GM18907 (cell line): ENCODE data around the gene SYMPK.

Experiments used
- ATAC-seq: cut with Tn5 transposase; IDR thresholded peaks from one replicate; pipeline ENCODE4 v1.9.1; 2021; ENCODE audit warnings: mild to moderate bottlenecking, moderate library complexity; ENCODE audit not compliant: unreplicated experiment

The SYMPK gene

DNA sequence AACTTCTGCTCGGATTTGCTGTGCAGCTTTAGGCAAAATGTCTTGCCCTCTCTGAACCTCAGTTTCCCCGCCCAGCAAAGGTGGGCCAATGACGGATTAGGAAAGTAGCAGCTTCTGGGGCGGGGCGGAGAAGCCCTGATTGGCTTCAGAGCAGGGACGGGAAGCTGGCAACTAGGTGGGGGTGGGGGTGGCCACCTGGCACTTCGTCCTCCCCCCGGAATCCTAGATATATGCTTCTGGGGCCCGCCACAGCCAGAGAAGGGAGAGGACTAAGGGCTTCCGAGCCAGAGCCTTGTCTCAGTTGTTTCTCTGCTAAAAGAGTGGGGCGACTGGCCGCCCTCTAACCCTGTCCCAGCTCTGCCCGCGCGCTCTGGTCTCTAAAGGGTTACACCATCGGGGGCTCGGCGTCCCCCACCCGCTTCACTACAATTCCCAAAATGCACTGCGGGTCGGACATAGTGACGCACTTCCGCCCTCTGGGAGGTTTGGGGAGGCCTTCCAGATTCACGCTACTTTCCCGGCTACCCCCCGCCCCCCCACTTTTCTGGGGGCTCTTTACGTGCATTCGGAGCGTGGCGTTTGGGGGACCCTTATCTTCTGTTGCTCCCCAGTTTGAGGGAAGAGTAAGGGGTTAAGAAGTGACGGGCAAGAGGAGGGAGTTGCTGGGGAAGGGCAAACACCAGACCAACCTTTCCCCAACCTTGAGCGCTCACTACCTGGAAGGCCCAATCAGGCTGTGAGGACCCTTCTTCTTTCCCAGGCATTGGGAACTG is 23.7 kb upstream of the SYMPK start:
- ATAC-seq: peak; percentile 53

DNA sequence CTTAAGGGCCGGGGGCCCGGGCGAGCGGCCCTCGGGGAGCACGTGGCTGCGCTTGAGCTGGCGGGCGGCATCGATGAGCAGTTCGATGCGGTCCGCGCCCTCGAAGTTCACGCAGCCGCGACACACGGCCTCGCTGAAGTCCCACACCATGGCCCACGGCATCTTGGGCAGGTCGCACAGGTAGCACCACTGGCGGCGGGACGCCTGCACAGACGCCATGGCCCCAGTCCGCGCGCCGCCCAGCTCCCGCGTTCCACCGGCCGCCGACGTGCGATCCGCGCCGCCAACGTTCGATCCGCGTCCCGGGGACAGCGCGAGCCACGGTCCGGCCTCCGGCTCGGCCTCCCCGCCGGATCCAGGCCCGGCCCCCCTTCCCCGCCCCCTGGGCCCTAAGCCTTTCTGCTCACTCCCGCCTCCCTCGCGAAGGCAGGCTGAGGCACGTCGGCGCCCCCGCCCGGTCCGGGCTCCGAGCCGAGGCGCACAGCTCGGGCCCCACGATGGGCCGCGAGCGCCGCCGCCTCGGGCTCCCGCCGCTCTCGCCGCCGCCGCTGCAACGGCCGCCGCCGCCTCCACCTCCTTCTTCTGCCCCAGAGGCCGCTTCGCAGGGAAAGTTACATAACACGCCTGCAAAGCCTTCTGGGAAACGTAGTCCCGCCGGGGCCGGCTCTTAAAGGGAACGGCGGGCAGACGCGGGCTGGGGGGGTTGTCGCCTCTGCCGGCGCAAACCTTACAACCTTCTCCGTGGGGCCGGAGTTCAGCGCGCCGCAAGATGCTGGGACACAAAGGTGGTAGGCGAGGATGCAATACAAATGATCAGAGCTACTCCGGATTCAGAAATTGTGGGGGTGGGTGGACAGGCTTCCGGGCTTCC is 22.8 kb upstream of the SYMPK start, which contains the start of gene IRF2BP1:
Gene IRF2BP1, minus strand, starts transcription at position 586 of the 871 bp plus-strand sequence. Its CDS starts 367 bp downstream, at position 219.
- peak; percentile 50 for ATAC-seq

DNA sequence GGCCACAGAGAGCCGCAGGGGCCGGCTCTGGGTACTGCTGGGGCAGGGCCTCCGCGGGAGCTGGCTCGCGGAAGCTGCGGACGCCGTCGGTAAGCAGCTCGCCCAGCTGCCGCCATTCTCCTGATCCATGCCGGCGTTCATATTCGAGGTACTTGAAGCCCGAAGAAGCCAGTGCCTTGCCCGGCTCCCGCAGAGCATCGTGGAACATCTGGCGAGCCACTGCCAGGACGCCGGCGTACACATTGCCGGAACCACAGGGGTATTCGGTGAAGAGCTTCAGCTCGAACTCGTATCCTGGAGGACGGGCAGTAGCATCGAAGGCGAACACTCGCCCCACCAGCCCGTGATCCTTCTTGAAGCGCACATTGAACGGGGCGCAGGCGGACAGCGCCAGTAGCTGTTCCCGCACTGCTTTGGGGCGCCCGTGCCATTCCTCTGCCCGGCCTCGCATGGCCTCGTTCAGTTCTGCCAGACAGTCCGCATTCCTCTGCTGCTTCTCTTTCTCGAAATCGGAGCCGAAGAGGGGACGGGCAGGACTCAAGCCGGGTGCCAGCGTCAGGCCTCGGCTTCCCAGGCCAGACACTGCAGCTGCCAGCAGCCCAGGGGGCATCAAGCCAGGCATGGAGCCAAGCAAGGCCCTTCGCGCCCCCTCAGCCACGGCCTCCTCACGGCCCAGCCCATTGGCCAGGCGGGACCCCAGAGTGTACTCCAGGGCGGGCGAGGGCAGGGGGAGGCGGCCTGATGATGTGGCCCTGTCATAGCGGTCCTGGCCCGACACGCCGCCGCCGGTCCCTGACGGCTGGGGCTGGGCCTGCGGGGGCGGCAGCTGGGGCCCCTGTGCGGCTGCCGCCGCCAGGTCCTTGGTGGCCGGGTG is 22.0 kb upstream of the SYMPK start:
- no peak for ATAC-seq

DNA sequence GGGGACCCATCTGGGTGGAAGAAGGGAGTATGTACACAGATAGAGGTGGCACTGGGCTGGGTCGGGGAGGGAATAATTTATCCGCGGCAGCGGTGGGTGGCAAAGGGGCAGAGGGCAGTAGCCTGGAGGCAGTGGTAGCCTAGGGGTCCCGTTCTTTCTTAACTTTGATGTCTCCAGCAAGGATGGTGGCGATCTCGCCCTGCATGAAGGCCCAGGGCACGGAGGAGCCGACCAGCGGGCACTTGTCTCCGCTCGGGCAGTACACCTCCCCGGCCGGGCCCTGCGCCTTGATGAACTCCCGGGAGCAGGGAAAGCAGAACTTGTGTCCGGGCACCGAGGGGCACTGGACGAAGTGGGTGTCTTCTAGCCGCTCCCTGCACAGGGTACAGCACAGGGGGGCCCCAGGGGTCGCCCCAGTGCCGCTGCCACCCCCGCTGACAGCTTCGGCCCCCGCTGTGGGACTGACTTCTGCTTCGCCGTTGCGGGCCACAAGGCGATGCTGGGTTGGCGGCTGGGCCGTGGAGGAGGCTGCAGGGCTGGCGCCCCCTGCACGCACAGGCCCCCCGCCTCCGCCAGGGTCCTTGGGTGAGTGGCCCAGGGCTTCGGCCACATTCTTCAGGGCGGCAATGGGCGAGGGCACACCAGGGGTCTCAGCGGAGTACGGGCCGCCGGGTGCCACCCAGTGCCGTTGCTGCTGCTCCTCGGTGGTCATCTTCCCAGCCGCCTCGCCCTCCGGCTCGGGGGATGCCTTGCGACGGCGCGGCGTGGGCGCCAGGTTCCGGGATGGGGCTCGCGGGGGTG is 21.1 kb upstream of the SYMPK start:
- no peak for ATAC-seq

DNA sequence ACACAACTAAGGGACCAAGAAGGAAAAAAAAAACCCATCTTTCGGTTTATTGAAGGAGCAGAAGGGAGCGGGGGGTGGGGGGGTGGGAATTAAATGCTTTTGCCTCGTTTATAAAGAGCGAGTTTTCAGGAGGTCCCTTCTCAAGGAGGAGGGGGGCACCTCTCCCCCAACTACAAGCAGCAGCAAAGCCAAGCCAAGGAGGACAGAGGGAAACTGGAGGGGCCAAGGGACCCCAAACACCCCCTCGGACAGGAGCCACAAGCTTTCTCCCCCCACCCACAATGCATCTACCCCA is 20.6 kb upstream of the SYMPK start:
- ATAC-seq: no peak

DNA sequence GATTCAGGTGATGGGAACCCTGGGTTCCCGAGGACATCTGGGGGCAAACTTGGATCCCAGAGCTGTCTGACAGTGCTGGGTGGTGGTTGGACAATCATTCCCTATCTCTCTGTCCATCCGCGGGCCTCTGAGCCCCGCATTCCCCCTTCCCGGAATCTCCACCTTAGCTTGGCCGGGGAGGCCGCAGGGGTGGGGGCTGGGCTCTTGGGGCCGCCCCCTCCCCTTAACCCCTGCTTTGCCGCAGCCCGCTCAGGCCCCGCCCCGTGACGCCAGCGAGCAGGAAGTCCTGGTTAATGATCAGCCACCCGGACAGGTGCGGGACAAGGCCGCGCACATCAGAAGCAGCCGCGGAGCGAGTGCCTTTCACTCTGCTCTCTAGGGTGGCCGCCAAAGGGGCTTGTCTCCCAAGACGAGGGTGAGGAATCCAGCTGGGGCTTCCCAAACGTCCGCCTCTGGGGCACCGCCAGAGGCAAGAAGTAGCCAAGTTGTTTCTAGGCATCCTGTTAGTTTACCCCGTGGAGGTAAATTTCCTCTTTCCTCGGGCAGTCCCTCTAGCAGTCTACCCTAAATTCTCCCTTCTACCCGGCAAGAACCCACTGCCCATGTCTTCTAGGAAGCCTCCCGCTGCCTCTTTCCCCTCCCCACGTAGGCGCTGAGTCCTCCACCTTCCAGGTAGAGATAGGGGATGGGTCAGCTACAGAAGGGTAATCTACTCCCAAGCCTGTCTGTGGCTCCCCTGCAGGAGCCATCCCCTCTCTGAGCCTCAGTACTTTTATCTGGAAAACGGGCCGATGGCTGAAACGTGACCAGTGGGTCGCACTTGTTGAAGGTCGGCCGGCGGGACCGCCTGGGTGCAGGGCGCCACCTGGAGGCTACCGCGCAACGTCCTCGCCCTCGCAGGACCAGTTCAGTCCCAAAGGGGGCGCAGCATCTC is 20.0 kb upstream of the SYMPK start:
- ATAC-seq: no peak

DNA sequence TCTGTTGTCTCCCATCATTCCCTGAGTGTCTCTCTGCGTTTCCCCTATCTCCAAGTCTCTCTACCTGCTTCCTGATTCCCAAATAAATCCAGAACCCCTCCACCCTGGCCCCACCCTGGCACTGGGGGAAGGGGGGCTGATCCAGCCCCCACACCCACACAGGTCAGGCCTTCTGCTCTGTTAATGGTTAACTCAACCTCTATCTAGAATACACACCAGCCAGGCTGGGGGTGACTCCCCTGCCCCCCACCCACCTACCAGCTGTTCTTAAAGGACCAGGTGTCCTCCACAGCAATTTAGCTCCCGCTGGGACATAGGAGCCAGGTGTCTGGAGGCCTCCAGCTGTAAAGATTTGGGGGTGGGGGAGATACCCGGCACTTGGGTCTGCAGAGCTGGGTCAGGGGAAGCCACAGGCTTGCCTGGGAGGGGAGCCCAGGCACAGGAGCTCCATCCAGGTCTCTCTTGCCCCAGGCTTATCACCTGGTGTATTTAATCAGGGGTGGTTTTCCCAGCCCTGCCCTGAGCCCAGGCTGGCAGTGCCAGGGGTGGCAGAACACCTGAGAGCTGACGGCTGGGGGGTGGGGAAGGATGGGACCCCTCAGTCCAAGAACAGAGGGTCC is 19.1 kb upstream of the SYMPK start:
- no peak for ATAC-seq

DNA sequence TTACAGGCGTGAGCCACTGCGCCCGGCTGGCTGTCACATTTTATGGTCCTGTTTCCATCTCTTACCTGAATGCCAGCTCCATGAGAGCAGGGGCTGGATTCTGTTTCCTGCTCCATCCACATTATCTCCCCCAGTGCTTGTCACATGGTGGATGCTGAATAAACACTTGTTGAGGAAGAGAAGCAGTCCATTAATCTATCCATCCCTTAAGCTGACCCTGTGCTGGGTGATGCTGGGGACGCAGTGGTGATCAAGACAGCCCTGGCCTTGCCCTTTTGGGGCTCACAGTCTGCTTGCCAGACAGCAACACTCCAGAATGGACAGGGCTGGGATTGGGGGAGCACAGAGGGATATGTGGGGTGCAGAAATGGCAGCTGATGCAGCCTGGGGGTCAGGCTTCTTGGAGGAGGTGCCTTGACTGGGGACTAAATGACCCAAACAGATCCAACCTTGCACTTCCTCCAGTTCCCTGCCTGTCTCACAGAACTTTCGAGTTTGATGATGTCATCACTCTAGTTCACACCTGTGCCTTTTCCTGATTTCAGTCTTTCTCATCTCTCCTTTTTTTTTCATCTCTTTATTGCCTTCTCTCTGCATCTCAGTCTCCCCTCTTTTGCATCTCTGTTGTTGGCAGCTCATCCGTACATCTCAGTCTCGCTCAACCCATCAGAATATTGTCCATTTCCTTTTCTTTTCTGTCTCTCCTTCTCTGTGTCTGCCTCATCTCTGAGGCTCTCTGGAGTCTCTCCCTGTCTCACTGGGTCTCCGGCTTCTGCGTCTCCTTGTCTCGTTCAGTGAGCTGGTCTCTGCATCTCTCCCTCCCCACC is 18.3 kb upstream of the SYMPK start:
- ATAC-seq: no peak

DNA sequence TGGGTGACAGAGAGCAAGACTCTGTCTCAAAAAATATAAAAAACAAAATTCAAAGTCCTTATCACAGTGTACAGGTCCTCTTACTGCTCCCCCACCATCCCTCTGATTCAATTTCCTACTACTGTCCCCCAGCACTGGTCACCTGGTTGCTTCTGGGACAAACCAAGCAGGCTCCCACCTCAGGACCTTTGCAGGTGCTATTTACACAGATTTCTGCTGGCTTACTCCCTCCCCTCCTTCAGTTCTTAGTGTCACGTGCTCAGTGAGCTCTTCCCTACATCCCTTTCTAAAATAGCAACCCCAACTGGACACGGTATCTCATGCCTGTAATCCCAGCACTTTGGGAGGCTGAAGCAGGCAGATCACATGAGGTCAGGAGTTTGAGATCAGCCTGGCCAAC is 17.0 kb upstream of the SYMPK start:
- no peak for ATAC-seq

DNA sequence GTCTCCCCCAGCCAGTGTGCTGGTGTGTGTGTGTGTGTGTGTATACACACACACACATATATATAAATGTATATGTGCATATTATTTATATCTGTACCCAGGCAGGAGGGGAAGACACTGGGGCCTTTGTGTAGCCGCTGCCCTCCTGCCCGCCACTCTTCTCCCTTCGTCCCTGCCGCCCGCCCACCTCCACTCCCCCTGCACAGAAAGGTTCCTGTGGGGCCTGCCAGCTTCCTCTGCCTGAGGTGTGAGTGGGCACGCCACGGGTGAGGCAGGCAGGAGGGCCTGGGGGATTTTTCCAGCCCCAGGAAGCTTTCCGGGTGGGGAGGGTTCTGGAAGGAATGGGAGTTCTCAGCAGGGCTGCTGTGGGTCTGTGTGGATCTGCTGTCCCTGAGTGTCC is 16.1 kb upstream of the SYMPK start:
- ATAC-seq: no peak

DNA sequence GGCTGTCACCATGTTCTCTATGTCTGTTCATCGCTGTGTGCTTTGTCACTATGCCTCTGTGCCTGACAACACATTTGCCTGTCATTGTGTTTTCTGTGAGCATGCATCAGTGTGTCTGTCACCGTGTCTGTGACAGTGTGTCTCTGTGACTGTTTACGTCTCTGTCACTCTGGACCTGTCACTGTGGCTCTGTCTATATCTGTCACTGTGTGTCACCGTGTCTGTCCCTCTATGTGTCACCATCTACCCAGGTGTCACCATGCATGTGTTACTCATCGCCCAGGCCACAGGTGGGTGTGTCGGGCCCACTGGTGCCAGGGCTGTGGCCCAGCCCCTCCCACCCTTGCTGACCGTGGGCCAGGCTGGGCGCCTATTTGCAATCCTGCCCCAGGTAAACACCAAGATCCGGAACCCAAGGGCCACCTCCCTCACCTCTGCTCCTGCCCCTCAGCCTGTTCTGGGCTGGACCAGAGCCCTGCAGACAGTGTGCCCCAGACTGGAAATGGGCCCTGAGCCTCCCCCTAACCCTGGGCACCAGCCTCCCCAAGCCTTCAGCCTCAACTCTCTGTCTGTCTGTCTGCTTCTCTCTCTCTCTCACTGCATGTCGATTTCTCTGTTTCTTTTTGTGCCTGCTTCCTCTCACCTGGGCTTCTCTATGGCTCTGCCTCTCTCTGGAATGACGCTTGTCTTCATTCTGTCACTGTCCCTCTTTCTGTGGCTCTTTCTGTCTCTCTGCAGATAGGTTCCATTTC is 15.3 kb upstream of the SYMPK start:
- no peak for ATAC-seq

DNA sequence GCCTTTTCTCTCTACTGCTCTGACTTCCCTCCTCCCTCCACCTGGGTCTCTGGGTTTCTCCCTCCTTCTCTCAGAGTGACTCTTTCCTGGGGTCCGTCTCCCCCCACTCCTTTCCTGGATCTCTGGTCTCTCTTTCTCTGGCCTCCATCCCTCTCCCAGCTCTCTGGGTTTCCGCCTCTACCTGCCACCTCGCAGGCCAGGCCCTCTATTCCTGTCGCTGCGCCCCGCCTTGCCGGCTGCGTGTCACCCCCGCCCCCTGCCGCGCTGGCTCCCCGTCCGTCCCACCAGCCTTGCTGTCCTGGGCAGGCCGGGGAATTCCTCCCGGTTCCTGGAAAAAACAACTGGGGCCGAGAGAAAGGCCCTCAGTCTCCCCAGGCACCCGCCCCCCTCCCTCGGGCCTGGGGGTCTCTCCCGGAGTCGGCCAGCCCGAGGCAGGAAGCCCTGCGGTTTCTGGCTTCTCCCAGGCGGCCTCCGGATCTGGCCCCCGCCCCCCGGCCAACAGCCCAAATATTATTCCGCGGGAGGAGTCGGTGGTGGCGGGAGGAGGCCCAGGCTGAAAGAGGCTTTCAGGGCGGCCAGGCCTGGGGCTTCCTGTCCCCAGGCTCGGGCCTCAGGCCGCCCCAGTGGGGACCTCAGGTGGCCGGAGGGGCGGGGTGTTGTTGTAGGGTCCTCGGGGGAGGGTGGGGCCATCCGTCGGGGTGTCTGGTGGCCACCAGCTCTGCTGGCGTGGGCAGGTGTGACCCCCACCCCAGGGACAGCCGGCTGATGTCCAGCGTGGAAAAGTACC is 13.7 kb upstream of the SYMPK start:
- no peak for ATAC-seq

DNA sequence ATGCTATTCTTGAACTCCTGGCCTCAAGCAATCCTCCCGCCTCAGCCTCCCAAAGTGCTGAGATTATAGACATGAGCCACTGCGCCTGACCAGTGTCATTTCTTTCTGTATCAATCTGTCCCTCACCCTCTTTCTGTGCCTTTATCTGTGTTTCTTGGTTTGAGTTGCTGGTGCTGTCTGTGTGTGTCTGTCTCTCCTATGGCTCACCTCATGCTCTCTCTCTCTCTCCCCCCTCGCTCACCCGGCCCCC is 13.1 kb upstream of the SYMPK start:
- ATAC-seq: no peak

DNA sequence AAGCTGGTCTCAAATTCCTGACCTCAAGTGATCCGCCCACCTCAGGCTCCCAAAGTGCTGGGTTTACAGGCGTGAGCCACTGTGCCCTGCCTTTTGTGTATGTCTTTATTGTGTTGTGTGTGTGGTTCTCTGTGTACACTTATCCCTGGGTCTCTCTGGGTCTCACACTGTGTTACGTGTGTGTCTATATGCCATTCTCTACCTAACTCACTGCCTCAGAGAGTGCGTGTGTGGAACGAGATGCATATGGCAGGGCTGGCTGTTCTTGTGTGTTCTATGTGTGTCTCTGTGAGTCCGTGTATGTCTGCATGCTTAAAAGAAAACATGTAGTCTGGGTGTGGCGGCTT is 11.6 kb upstream of the SYMPK start:
- no peak for ATAC-seq

DNA sequence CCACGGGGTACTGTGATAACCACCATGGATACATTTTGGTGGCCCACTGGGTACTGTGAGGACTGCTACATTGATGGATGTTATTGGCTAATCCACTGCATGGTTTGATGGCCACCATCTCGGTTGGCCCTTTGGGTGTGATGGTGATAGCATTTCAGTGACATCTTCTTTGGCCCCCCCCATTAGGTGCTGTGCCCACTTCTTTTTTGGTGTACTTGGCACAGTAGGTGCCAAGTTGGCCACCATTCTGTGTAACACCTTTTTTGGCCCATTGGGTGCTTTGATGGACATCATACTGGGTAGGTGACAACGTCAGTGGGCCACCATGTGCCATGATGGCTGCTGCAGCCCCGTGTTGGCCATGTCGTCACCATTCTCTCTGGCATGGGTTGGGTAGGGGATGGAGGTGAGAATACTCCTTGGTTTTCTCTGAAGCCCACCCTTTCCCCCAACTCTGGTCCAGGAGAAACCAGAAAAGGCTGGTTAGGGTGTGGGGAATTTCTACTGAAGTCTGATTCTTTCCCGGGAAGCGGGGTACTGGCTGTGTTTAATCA is 10.3 kb upstream of the SYMPK start:
- no peak for ATAC-seq

DNA sequence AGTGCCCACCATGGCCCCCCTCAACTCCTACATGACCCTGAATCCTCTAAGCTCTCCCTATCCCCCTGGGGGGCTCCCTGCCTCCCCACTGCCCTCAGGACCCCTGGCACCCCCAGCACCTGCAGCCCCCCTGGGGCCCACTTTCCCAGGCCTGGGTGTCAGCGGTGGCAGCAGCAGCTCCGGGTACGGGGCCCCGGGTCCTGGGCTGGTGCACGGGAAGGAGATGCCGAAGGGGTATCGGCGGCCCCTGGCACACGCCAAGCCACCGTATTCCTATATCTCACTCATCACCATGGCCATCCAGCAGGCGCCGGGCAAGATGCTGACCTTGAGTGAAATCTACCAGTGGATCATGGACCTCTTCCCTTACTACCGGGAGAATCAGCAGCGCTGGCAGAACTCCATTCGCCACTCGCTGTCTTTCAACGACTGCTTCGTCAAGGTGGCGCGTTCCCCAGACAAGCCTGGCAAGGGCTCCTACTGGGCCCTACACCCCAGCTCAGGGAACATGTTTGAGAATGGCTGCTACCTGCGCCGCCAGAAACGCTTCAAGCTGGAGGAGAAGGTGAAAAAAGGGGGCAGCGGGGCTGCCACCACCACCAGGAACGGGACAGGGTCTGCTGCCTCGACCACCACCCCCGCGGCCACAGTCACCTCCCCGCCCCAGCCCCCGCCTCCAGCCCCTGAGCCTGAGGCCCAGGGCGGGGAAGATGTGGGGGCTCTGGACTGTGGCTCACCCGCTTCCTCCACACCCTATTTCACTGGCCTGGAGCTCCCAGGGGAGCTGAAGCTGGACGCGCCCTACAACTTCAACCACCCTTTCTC is 9.4 kb upstream of the SYMPK start:
- ATAC-seq: no peak
